GM21528 (cell line): ENCODE measurements around the gene CCDC134.
"Not testable (repeated sequence)": the region's sequence is repeated elsewhere in the genome, so short reads cannot be mapped to it uniquely, and the experiment has no call there.

Experiments
- ATAC-seq: cut with Tn5 transposase; IDR thresholded peaks from one replicate; pipeline ENCODE4 v1.9.1; 2021; ENCODE audit warnings: mild to moderate bottlenecking, moderate library complexity; ENCODE audit not compliant: unreplicated experiment, low FRiP score

The CCDC134 gene

DNA sequence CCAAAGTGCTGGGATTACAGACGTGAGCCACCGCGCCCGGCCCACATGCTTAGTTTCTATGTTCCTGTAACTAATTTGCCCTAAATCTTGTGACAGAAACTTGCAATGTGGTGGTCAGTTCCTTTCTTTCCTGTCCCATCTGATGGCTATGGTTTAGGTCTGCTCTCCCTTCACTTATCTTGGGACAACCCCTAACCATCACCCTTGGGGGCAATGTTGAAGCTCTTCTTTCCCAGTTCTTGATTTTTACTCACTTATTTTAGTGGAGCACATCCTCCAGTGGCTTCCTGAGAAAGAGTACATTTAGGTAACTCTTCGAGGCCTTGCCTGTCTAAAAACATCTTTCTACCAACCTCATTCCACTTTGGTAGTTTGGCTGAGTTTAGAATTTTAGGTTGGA, 39.7 kb downstream of the CCDC134 start:
- no peak for ATAC-seq

GRCh38 chr22:41841085-41841712, 40.7 kb downstream of the CCDC134 start:
- ATAC-seq = no peak

GRCh38 chr22:41842996-41843970, 42.8 kb downstream of the CCDC134 start:
- no peak for ATAC-seq

DNA sequence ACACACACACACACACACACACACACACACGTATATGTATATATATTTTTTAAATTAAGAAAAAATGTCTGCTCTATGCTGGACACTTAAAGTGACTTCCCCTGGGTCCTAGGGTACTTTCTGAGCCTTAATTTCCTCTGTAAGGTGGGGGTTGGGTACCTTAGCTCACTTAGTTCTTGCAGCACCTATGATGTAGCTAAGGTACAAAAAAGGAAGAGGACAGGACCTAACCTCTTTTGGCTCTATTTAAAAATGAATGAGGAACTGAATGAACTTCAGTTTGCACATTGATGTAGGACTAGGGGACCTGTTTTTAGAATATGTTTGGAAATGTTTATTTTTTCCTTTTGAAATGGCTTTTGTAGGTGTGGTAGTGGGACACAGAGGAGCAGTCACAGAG, 43.6 kb downstream of the CCDC134 start:
- no peak for ATAC-seq

DNA sequence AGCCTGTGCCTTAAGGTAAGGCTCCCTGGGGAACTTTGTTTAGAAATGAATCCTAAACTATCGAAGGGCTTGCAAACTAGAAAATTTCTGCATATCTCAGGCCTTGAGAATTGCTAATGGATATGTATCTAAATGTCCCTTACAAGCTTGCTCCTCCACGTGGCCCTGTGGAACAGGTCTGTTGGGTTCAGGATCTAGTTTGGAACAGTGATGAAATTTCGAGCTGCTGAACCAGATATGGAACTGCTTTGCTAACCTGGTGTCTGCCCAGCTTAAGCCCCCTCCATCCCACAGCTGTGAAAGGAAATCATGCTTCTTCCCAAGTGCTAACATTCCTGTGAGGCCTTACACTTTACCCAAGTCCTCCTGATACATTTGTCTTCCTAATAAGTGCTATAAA, 44.0 kb downstream of the CCDC134 start:
- ATAC-seq = no peak

GRCh38 chr22:41845380-41846267, 45.1 kb downstream of the CCDC134 start:
- no peak for ATAC-seq

GRCh38 chr22:41846268-41846987, 45.9 kb downstream of the CCDC134 start:
- ATAC-seq = no peak

DNA sequence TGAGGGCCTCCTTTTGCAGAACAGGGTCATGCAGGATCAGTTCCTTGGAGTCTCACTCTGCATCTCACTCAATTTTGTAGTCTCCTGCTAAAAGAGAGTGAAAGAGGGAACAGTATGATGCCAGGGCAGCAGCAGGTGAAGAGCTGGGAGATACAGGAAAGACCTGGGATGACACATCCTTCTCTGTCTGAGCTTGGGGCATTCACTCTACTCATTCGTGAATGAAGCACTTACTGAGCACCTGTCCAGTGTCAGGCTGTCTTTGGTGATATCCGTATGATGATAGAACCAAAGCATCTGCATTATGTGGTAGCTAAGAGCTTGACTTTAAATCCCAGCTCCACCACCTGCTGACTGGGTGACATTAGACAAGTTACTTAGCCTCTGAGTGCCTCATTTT, 46.8 kb downstream of the CCDC134 start:
- no peak for ATAC-seq

DNA sequence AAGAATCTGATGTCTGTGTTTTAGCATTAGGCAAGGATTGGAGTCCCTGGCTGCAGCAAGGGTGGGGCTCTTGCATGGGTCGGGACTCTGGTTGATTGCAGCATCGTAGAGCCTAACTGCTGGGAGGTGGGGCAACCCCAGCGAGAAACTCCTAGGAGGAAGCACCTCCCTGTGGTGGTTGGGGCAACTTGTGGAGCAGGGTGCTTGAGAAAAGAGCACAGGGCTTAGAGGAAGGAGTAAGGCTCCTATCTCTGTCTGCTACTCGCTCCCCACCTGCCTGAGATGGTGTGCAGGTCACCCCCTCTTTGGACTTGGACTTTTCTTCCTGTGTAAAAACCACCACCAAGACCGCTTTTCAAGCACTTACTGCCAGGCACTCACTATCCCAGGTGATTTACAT, 48.0 kb downstream of the CCDC134 start:
- ATAC-seq = no peak

DNA sequence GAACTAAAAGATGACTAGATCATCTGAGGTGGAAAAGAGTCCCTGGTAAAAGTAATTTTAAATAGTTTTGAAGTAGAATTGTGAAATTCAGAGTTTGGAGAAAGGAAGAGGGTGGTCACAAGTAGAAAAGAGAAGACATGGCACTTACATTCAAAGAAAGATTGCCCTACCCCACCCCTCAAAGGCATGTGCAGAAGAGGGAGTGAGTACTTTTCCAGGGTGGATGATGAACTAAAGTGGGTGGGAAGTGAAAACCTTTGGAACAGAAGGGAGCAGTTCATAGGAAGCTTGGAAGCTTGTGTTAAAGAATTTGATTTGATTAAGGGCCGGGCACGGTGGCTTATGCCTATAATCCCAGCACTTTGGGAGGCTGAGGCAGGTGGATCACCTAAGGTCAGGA, 56.0 kb downstream of the CCDC134 start:
- ATAC-seq = no peak

GRCh38 chr22:41857155-41857859, 56.8 kb downstream of the CCDC134 start:
- no peak for ATAC-seq

- no peak for ATAC-seq
Observed at GRCh38 chr22:41857860-41858199, 57.4 kb downstream of the CCDC134 start.

- peak; percentile 41 for ATAC-seq
Observed at GRCh38 chr22:41862160-41862529, 61.7 kb downstream of the CCDC134 start.

DNA sequence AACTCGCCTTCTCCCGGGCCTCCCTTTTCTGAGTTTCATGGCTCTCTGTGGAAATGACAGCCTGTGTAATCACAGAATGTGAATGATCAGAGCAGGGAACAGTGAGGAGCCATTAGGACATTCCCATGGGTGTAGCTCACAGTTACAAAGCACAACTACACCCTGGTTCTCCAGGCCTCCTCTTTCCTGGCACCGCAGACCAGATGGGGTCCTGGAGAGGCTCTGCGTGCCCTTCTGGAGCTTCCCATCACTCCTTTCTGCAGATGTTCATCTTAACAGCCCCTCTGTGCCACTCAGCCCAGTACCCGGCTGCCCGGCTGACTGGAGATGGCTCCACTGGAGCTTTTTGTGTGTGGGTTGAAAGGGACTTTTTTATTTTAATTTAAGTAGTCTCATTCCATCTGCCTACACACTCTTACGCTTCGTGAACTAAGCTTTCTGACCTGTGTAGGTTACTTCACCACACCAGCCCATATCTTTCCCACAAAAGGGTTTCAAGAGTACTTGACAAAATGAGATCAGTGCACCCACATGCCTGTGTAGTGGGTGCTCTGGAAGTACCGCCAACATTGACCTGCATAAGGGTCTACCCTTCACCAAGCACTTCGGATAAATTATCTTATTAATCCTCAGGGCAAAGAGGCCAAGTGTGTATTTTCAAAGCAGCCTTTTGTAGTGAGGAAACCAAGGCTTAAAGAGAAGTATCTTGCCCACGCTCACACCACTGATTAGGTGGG, 62.2 kb downstream of the CCDC134 start:
- peak; percentile 60 for ATAC-seq

GRCh38 chr22:41863472-41863871, 63.0 kb downstream of the CCDC134 start:
- ATAC-seq = no peak

- ATAC-seq = no peak
Observed at GRCh38 chr22:41868556-41868955, 68.1 kb downstream of the CCDC134 start.

DNA sequence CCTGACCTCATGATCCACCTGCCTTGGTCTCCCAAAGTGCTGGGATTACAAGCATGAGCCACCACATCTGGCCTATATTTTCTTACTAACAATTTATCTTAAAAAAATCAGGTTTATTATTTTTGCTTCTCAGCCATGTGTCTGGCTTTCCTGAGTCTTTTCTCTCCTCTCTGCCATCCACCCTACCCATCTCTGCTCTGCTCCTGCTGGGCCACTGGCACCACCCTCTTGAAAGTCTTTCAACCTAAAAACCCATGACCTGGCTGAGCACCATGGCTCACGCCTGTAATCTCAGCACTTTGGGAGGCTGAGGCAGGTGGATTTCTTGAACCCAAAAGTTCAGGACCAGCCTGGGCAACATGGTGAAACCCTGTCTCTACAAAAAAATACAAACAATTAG, 69.6 kb downstream of the CCDC134 start:
- not testable (repeated sequence) for ATAC-seq

GRCh38 chr22:41870786-41871185, 70.3 kb downstream of the CCDC134 start:
- no peak for ATAC-seq

- no peak for ATAC-seq
Observed at GRCh38 chr22:41873391-41873790, 72.9 kb downstream of the CCDC134 start.
